Measurements from ENCODE around the gene RAB40AL. TPM values are rescaled to one million over a fixed set of nuclear protein-coding genes. Genes with fewer than 3 reads are reported as not detected.
"Not testable (repeated sequence)": the region's sequence is repeated elsewhere in the genome, so short reads cannot be mapped to it uniquely, and the experiment has no call there.

The RAB40AL gene, protein sequence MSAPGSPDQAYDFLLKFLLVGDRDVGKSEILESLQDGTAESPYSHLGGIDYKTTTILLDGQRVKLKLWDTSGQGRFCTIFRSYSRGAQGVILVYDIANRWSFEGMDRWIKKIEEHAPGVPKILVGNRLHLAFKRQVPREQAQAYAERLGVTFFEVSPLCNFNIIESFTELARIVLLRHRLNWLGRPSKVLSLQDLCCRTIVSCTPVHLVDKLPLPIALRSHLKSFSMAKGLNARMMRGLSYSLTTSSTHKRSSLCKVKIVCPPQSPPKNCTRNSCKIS
- total RNA-seq, result under 1 TPM; 0.58 to 0.99 TPM
- polyA plus RNA-seq (ENCODE audit: insufficient read length in 6 of 6), result under 1 TPM in 5 of 6 donors, not detected in 1; 0.17 to 0.61 (median 0.28) TPM
- long read RNA-seq, donor 1, partial matches to known transcripts, result 0 of 1 reads
- long read RNA-seq, donor 1, other reads (novel, unspliced or antisense), result 0 of 1 reads
- long read RNA-seq, donor 2, result 0 reads
- long read RNA-seq, donor 3, result 0 reads
- long read RNA-seq, donor 4, result 0 reads
- long read RNA-seq, donor 5, result 0 reads
- long read RNA-seq, donor 6, result 0 reads
- long read RNA-seq, donor 7, result 0 reads
- long read RNA-seq, donor 8, result 0 reads
- long read RNA-seq, donor 9, result 0 reads
- long read RNA-seq, donor 10, result 0 reads
- long read RNA-seq, donor 11, result 0 reads
- long read RNA-seq, donor 12, result 0 reads

DNA sequence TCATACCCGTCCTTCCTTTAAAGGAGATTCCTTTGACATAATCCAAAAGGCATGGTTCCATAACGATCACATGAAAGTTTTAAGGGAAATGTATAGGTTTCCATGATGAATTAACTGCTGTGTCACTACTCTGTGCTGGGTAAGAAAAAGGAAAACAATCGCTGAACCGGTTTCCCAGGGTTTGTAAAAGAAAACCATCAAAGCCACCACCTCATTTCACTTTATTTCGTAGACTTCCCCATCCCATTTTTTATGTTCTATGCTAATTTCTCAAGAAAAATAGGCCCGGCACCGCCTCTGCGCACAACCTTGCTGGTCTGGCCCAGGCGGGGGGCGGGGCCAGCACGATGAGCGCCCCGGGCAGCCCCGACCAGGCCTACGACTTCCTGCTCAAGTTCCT is at the start of gene RAB40AL:
Gene RAB40AL, plus strand, starts transcription at position 301 of the 400 bp plus-strand sequence. Its CDS starts 47 bp downstream, at position 348.
- H3K36me3 ChIP-seq; ATAC-seq; H3K4me1 ChIP-seq; H3K27ac ChIP-seq; H3K9me3 ChIP-seq; H3K27me3 ChIP-seq; DNase-seq; intact Hi-C loops (cut with DNase I); H3K4me3 ChIP-seq: not testable (repeated sequence)

DNA sequence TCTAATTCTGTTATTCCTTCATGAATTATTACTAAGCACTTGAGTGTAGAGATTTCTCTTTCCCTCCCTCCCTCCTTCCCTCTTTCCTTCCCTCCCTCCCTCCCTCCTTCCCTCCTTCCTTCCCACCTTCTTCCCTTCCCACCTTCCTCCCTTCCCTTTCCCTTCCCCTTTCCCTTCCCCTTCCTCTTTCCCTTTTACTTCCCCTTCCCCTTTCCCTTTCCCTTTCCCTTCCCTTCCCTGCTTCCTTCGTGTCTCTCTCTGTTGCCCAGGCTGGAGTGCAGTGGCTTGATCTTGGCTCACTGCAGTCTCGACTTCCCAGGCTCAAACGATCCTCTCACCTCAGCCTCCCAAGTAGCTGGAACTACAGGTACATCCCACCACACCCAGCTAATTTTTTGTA is 49.4 kb upstream of the RAB40AL start:
- no peak overlapping the region for H3K4me3 ChIP-seq

DNA sequence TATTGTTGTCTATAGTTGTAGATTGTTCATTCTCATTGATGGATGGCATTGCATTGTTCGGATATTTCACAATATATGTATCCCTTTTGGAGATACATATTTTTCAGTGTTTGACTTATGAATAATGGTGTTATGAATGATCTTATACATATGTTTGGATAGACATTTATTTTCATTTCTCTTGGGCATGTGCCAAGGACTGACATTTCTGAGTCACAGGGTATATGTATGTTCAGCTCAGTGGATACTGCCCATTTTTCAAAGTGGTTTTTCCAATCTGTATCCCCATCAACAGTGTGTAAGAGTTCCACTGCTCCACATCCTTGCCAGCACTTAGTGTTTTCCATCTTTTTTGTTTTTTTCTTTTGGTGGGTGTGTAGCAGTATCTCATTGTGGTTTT is 45.0 kb upstream of the RAB40AL start:
- no peak for ATAC-seq
- TF ChIP-seq, protein P1, sequence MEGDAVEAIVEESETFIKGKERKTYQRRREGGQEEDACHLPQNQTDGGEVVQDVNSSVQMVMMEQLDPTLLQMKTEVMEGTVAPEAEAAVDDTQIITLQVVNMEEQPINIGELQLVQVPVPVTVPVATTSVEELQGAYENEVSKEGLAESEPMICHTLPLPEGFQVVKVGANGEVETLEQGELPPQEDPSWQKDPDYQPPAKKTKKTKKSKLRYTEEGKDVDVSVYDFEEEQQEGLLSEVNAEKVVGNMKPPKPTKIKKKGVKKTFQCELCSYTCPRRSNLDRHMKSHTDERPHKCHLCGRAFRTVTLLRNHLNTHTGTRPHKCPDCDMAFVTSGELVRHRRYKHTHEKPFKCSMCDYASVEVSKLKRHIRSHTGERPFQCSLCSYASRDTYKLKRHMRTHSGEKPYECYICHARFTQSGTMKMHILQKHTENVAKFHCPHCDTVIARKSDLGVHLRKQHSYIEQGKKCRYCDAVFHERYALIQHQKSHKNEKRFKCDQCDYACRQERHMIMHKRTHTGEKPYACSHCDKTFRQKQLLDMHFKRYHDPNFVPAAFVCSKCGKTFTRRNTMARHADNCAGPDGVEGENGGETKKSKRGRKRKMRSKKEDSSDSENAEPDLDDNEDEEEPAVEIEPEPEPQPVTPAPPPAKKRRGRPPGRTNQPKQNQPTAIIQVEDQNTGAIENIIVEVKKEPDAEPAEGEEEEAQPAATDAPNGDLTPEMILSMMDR (IDR thresholded peaks at IDR 0.05), result no peak
- no peaks in the 10 kb centered on the region for H3K36me3 ChIP-seq

More for the DNA sequence above, 49.4 kb upstream of the RAB40AL start:
- DNase-seq, result no peak
- Histone ChIP-seq H3K4me1 (no peaks in the 10 kb centered on the region), H3K36me3 (no peaks in the 10 kb centered on the region), H3K27me3 (no peaks in the 10 kb centered on the region), H3K9me3 (no peaks in the 10 kb centered on the region), H3K27ac (no peak overlapping the region)
- TF ChIP-seq, protein P1 (IDR thresholded peaks at IDR 0.05), result no peak
- no peak for ATAC-seq
- intact Hi-C loops (cut with DNase I), result no loop called here

DNA sequence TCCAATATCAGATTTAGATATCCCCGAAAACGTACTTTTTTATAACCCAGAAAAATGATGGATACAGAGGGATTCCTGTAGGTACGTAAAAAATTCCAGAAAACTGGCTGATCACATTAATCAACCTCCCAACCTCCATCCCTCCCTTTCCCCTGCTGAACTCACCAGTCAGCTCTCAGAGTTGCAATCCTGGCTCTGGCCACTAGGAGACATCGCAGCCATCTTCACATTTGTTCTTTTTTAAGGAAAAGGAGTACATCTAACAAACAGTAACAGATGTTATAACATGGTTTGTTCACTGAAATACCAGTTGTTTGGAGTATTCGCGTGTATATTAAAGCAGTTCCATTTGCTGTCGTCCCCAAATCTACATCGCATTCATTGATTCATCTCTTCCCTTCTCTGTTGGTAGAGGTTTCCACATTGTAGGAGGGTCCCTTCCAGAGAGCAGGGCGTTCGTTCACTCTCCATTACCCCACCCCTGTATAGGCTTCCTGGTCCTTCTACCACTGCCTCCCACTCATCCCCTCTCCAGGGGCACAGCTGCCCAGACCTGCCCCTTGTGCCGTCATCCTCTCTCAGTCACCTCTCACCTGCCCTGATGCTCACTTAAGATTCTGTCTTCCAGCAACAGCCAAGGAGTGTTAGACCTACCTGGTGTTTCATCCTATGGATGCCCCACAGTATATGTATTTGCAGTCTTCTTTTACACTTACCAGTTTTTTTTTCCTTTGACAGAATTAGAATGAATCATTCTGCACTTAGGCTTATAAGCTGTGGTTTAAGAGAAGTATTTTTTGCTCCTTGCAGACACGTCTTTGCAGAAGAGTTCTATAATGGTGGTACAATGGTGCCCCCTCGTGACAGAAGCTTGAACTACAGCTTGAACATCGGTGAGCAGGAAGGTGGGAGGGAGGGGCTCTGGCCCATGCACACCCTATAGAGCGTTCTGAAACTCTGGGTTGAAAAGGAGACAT is 36.8 kb upstream of the RAB40AL start:
- ATAC-seq (peak; percentile 97), DNase-seq (peak in 3 of 4 donors; percentile 30 to 52 (median 44))
- TF ChIP-seq, protein P1 (IDR thresholded peaks at IDR 0.05), result peak; percentile 44 to 52
- intact Hi-C loops (cut with DNase I), result no loop called here
- no peaks in the 10 kb centered on the region for H3K36me3 ChIP-seq
- no peaks in the 10 kb centered on the region for H3K4me1 ChIP-seq
- H3K4me3 ChIP-seq, result no peak overlapping the region
- no peaks in the 10 kb centered on the region for H3K27me3 ChIP-seq
- no peaks in the 10 kb centered on the region for H3K9me3 ChIP-seq
- no peak overlapping the region for H3K27ac ChIP-seq

More for the DNA sequence above, 45.0 kb upstream of the RAB40AL start:
- intact Hi-C loops (cut with DNase I), result no loop called here
- DNase-seq, result no peak
- Histone ChIP-seq H3K4me3 (no peak overlapping the region), H3K27me3 (no peaks in the 10 kb centered on the region), H3K9me3 (no peaks in the 10 kb centered on the region), H3K27ac (no peak overlapping the region), H3K4me1 (no peaks in the 10 kb centered on the region)

DNA sequence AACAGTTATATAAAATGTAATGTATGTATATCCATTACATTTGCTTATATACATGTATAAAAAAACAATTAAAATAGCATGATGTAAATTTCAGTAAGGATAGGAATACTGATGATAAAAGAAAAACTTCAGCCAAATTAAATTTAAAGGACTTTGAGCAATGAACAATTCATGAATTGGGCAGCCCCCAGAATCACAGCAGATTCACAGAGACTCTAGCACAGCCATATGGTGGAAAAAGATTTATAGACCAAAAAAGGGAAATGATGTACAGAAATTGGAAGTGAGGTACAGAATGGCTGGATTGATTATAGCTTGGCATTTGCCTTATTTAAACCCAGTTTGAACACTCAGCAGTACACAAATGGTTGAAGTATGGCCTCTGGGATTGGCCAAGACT is 34.7 kb upstream of the RAB40AL start:
- TF ChIP-seq, protein P1 (IDR thresholded peaks at IDR 0.05), result no peak
- Histone ChIP-seq H3K36me3 (no peaks in the 10 kb centered on the region), H3K4me1 (no peaks in the 10 kb centered on the region), H3K4me3 (no peak overlapping the region), H3K27me3 (no peaks in the 10 kb centered on the region), H3K27ac (no peak overlapping the region), H3K9me3 (no peaks in the 10 kb centered on the region)
- intact Hi-C loops (cut with DNase I), result no loop called here
- ATAC-seq (no peak), DNase-seq (no peak)

Measured in left lung (tissue), 14 donors.